Tongue (tissue), 2 donors: ENCODE measurements around the gene MMP13. TPM values are rescaled to one million over a fixed set of nuclear protein-coding genes. Genes with fewer than 3 reads are reported as not detected.
"Not testable (repeated sequence)": the region's sequence is repeated elsewhere in the genome, so short reads cannot be mapped to it uniquely, and the experiment has no call there.

Experiments used
- DNase-seq: peaks from one replicate; pipeline ENCODE4 v3.0.0-alpha.2; 2015
- total RNA-seq: library from RNA; depleted of rRNA; stranded (reverse); fragments of >200 nt; gene quantifications from one replicate; pipeline ENCODE4 v1.2.3, GENCODE V29; 2014

Gene MMP13
- total RNA-seq, 1 donor from 2014 or later = not detected

DNA sequence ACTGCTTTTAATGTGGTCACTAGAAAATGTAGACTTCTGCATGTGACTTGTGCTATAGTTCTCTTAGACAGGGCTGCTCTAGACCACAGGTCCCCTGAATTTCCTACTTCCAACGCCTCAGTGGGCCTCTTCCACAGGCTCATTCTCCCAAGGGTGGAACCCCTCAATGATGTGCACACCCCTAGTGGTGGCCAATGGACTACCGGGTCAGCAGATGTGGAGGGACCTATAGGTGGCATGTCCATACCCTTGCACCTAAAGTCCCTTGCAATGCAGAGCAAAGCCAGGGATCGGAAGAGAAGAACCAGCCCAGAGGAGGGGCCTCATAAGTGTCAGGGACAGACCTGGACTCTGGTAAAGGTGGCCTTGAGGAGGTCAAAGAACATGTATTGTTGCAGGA, 20.0 kb downstream of the MMP13 start:
- DNase-seq = no peak

DNA sequence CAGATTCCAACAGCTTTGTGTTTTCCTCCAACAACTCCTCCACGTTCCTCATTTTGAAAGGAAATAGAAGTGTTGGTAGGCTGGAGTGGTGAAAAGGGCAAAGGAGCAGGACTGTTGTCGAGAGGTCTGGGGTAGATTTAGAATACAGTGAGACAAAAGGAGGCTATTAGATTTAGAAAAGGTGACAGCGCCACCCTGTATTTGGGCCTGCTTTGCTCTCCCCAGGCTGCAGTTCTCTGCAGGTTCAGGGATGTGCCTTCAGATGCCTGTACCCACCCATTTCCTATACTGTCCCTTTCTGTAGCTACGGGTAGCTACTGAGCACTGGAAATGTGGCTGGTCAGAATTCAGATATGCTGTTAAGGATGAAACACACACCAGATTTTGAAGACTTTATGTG, 20.8 kb downstream of the MMP13 start:
- DNase-seq = no peak

DNA sequence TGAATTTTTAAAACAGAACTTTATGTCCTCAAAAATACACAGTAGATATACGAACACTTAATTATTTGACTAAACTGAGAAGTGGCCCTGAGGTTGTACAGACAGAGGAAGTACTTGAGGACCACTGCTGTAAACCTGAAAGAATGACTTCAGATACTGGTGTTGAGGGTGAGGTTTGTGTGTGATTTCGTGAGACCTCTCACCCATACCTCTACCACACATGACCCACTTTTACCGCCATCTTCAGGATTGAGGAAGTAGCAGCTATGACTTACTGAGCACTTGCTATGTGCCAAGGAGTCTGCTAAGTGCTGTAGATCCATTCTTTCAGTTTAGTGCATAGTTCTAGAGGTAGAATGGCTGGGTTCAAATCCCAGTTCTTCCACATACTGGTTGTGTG, 21.9 kb downstream of the MMP13 start:
- no peak for DNase-seq

DNA sequence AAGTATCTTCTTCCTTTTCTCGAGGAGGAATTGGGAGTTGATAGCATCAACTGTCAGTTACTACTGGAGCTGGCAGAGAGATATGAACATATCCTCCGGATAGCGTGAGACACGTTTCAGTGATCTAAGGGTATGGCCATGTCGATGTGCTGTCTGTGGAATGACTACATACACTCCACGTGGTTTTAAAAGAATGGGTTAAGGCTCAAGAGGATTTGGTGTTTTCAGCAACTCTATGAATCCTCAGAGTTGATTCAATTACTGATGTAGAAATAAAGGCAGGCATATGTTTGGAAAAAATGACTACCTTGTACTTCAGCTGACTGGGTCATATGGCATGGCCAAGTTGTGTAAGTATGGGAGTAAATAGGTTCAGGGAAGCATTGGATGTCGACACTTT, 22.9 kb downstream of the MMP13 start:
- no peak for DNase-seq

DNA sequence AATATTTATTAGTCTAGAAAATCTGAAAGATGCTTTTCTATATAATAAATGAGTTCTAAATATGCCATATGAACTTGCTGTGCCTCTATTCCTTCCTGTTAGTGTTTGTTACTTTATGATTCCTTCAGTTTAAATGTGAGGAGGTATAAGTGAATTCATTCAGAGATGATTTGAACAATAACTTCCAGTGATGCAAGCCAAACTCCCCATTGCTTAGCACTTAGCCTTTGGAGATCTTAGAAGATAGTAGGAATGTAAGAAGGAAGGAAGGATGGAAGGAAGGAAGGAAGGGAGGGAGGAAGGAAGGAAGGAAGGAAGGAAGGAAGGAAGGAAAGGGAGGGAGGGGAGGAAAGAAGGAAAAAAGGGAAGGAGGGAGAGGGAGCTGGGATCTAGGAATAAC, 25.1 kb downstream of the MMP13 start:
- DNase-seq = no peak

DNA sequence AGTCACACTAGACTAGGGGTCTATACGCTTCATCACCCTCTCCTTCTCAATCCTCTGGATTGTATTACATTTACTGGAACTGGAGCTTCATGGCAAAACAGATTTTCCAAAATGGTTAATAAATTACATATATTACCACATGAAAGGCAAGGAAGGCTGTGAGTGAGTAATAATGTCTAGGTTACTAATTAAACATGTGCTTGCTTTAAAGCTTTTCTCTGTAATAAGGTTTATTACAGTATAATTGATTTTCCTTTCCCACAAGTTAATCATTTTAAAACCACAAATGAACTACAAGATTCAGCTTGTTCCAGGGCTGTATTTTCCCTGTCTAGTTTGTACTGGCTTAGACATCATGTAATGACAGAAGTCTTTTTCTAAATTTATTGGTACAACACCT, 25.6 kb downstream of the MMP13 start:
- DNase-seq = no peak

DNA sequence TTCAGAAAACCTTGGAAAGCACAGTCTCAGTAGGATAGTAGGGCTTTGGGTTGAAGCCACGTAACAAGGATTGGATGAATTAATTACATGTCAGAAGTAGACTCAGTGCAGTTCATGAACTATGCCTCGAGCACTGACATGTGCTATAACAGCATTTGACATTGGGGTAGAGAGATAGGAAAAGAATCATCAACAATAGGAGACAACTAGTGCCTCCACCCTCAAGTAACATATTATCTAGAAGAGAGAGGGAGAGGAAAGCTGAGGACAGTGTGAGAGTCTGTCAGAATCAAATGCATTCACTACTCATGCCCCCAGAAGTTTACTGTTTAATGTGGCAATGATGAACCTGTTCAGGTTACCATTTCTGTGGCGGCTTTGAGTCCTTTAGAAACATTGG, 26.4 kb downstream of the MMP13 start:
- DNase-seq = no peak

DNA sequence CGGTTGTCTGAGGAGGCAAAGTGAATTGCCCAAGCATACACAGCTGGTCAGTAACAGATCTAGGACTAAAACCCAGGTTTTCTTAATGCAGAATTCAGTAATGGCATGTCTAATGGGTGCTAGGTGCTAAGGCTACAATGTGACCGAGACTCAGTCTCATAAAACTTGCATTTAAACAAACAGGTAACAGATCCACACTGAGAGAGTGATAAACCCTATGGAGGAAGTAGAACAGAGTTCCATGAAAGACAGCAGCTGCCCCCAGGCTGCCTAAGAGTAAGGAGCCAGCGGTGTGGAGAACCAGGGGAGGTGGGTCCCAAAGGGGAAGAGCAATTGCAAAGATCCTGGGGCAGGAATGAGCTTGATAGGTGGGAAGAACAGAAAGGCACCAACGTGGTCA, 27.3 kb downstream of the MMP13 start:
- DNase-seq = no peak

DNA sequence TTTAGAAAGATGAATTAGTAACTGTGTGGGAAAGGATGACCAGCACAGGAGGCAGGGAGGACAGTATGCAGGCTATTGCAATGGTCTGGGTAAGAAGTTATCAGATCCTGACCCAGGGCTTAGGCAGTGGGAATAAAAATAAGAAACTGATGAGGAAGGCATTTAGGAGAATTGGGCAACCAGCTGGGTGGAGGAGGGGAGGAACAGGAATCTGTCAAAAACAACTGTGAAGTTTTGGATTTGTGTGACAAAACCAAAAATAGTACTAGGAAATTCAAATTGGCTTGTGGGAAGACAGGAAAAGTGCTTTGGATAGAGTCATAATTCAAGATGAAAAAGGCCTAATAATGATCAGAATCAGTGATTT, 27.9 kb downstream of the MMP13 start:
- no peak for DNase-seq

DNA sequence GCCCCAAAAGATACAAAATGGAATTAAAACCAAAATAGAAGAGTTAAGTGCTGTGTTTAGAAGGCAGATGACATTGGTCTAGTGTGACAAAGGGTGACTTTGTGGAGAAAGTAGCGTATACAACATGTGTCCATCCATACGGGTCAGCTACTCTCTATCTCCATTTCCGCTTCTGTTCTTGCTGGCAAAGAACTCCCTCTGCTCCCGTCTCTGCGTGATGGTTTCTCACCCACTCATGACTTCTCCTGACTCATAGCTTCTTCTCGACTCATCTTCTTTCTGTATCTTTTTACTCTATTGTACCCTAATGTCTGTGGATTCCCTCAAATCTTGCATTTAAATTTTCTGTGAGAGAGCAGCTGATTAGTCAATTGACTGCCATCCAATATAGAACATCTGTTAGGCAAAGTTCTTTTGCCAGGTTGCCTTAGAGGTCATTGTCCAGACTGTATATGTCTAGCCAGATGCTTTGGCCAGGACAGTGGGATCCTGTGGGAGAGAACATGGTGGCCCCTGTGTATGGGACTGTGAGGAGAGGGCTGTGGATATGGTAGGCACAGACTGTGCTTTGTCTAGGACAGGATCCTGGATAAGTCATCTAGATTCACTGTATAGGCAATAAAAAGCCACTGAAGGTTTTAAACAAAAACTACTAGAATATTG, 28.4 kb downstream of the MMP13 start:
- no peak for DNase-seq

DNA sequence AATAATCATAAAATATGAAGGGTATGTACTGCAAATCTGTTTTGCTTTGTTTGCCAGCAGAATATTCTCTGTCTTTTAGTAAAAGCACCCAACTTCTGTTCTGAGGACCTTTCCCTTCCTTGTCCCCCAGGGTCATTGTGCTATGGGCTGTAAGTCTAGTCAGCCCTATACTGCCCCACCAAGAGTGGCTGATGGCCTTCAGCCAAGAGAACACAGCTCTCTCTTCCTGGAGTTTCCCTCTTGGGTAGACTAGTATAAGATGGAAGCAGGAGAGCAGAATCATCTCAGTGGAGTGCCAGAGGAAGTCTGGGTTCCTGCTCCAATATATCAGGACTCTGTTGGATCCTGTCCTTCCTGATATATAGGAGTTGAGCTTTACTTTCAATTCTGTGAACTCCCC, 29.0 kb downstream of the MMP13 start:
- no peak for DNase-seq

DNA sequence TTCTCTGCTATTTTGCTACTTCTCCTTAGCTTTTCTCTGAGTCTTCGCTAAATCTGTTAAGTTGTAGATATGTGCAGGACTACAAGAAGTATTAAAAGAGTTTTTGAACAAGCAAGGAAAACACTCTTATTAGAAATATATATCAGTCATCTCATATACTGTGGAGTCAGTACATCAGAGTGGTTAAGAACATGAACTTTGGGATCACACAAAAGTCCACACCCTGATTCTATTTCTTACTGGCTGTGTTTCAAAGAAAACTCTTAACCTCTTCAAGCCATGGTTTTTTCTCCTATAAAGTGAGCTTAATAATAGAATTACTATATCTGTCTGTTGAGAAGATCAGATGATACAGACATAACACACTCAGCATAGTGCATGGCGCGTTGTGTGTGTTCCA, 29.5 kb downstream of the MMP13 start:
- no peak for DNase-seq

DNA sequence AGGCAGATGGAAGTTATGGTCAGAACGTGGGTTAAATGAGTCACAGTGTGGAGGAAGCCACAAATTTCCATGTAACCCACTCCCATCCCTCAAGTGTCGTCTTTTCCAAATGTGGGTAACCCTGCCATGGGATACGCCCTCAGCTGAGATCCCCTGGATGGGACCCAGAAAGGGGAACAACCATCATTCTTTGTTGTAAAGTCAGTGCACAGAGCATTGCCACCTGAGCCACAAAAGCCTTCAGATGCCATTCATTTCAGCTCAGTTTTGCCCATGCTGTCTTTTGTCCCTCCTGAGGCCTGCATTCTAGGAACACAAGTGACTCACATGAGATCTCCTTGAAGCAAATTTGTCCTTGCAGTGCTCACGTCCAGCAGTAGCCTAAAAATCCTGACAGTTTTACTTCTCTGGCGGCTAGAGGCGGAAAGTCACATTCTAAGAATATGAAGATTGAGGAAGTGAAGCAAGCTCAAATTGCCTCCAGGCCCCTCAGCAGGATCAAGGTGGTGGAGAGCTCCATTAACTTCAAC, 30.6 kb downstream of the MMP13 start:
- DNase-seq = no peak

DNA sequence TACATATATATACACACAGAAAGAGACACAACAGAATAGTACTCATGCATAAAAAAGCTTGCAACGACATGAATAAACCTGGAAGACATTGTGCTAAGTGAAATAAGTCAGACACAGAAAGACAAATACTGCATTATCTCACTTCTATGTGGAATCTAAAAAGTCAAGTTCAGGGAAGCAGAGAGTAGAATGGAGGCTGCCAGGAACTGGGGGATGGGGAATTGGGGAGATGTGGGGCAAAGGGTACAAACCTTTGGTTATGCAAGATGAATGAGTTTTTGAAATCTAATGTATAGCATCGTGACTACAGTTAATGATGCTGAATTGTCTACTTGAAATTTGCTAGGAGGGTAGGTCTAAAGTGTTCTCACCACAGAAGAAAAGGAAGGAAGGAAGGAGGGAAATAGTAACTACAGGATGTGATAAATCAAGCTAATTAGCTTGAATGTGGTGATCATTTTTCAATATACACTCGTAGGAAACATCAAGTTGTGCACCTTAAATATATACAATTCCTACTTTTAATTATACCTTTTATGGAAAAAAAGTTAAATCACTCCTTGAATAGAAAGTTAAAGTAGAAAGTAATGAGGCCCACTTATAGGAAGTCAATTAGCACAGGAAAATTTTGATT, 33.8 kb downstream of the MMP13 start:
- DNase-seq = no peak

DNA sequence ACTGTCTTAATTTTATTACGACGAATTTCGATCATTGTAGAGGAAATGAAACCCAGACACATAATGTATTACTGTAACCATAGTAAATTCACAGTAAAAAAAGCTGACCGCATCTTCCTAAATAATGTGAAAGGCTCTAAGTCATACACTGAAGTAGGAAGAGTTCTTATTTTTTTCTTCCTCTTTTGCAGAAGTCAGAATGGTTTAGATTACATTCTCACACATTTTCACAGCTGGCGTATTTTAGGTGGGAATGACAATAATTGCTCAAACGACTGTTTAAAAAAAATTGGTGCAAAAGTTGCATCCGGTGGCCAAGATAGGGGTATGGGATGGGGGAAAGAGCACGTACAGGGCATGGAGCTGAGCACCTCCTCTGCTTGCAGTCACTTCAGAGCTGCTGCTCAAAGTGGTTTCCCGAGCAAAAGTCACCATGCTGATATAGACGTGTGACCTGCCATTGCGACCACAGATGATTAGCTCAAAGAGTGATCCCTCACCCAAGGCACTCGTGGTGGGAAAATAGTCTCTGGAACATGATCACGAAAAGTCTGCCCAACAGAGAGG, 35.3 kb downstream of the MMP13 start:
- no peak for DNase-seq

DNA sequence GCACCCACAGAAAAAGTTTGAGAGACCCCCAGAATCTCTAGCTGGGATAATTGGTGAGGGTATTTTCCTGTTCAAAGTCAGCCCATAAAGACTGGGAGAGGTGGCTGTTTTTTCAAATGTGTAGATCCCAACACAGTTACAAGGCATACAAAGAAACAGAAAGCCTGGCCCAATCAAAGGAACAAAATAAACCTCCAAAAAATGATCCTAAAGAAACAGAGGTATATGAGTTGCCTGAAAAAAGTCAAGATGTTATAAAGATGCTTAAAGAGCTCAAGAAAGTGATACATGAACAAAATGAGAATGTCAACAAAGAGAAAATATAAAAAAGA, 40.5 kb downstream of the MMP13 start:
- no peak for DNase-seq

DNA sequence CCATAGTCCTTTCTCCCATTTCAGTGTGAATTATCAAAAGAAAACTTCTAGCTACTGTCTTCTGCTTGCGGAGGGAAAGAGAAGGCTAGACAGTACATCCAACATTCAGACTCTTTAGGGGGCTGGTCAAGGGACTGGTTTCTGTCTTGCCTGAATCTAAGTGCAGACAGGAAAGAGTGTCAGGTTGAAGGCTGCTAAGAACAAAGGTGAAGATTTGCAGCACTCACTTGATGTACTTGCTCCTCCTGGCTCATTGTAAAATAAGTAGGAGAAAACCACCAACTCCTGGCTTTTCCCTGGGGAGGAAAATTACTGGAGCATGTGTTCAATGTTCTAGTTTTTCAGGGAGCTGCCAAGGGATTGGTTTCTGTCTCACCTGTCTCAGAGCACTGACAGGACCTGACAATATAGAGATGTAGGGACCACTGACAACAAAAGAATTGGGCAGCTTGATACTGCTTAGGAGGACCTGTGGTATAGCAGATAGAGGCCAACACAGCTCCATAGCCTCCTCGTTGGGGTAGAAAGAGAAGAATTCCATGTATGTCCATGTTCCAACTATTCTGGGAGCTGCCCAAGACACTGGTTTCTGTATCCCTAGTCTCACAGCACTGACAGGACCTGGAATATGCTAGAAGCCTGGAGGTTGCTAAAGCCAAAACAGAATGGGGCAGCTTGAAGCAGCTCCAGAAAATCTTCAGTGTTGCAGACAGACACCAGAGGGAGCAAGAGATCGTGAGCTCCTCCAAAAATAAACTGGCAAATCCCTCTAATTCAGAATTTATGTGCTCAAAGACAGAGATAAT, 41.1 kb downstream of the MMP13 start:
- peak; percentile 55 for DNase-seq

DNA sequence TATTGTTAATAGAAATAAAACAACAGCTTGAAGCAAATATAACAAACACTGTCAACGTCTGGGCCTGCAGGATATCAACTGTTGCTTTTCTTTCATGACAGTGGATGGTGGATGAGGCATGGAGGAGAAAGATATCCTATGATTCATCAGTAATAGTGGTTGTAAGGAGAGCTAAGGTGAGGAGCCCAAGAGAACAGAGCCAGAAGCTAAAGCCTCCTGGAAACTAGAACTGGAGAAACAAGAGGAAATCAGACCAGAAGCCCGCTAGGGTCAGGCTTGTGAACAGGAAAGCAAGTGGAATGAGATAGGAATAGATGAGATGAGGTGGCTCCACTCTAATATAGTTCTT, 43.1 kb downstream of the MMP13 start:
- no peak for DNase-seq

DNA sequence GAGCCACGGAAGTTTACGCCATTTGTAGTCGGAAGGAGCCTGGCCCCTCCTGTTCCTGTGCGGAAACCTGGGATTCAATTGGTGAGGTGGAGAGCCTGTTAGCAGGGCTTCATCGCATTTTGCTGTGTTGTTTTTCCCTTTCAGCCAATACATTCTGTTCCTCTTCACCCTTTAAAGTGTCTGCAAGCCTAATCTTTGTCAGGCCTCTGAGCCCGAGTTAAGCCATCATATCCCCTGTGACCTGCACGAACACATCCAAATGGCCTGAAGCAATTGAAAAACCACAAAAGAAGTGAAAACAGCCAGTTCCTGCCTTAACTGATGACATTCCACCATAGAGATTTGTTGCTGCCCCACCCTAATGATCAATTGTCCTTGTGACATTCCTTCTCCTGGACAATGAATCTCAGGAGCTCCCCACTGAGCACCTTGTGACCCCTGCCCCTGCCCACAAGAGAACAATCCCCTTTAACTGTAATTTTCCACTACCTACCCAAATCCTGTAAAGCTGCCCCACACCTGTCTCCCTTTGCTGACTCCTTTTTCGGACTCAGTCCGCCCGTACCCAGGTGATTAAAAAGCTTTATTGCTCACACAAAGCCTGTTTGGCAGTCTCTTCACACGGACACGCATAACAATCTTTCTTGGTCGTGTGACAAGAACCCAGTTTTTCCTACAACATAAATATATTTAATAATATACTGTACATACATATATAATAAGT, 43.6 kb downstream of the MMP13 start:
- DNase-seq = peak; percentile 11

DNA sequence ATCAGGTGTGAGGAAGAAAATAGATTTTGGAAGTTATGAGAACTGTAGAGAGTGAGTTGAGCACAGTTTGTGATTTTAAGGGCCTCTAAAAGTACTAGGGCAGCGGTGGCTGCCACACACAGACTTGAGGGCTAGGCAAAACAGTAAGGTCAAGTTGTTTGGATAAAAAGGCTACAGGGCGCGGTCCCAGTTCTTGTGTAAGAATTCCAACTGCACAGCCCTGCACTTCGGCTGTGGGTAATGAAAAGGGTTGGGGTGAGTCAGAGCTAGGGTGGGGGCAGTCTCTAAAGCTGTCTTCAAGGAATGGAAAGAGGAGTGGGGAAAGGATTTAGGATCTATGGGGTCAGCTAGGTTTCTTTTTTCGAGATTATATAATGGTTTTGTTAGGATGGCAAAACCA, 49.7 kb downstream of the MMP13 start:
- not testable (repeated sequence) for DNase-seq

DNA sequence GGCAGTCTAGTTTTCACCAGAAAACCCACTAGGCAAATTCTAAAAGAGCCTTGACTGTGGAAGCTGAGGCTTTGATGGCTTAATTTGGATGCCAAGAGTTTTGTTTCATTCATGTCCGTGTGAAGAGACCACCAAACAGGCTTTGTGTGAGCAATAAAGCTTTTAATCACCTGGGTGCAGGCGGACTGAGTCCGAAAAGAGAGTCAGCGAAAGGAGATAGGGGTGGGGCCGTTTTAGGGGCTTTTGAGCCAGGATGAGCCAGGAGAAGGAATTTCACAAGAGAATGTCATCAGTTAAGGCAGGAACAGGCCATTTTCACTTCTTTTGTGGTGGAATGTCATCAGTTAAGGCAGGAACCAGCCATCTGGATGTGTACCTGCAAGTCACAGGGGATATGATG, 51.6 kb downstream of the MMP13 start:
- DNase-seq = not testable (repeated sequence)

DNA sequence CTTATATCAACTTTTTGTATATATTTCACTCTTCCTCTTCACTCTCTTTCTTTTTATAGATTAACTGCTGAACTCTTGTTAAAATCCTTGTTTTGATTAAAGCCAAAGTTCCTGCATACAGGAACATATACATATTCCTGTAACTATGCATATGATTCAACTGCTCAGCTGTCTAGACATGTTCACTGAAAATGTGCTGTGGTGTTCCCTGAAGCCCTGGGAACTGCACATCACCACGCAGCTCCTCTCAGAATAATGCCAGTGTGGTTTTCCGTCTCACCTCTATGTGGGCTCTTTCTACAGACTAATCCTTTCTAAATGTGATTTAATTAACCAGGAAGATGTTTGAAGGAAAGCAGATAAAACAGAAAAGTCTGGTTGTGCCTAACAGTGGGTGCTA, 55.2 kb downstream of the MMP13 start:
- no peak for DNase-seq
